Sigmoid colon (tissue), 4 donors: ENCODE measurements around the gene ENTPD6.

Source experiments
- CTCF ChIP-seq, 4 experiments: fragments of 450-650 bp in 3 of 4; fragments of 200-600 bp in 1 of 4; IDR thresholded peaks; one replicate each; pipeline ENCODE4 v1.5.1; 2016 to 2019; ENCODE audit warnings: antibody characterized with exemption in 4 of 4, mild to moderate bottlenecking in 3 of 4, moderate library complexity in 2 of 4
- EP300 ChIP-seq, 4 donors: sonication (generic); formaldehyde crosslinking; IDR thresholded peaks; one replicate each; pipeline ENCODE4 v1.6.1; 2017; ENCODE audit warnings: antibody characterized with exemption in 4 of 4

GRCh38 chr20:25243416-25243979 is 48.0 kb downstream of the ENTPD6 start:
- TF ChIP-seq EP300 (IDR thresholded peaks at IDR 0.05) (no peak), CTCF (IDR thresholded peaks at IDR 0.05) (no peak)
